ENCODE data around the gene LIPC. TPM values are rescaled to one million over a fixed set of nuclear protein-coding genes. Genes with fewer than 3 reads are reported as not detected.

The LIPC gene
- total and polyA plus RNA-seq, 8 donors, result 0.69 to 5.5 (median 1.5) TPM

DNA sequence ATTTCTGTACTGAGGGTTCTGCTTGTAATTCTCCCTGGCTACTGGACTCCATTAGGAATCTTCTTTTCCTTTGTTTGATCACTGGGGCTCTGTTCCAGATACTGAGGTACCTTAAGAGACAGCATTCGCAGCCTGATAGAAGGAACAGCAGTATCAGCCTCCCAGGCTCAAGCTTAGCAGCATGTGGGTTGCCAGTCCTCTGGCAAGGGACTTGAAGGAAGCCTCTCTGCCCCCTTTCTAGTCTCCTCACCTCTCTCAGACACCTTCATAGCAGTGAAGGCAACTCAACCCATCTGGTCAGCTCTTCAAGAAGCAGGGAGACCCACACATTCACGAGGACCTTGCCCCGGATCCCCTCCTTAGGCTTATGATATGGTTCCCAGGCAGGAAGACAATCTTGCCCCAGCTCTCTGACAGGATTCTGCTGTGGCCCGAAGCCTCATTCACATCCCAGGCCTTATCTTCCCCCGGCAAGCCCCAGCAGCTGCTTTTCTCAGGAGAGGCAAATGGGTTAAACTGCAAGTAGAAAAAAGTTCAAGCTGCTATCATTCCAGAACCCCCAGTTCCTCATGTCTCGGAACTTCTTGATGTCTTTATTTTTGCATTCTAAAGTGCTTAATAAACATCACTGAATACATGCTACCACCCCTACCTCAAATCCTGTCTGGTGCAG, 153.1 kb downstream of the LIPC start:
- intact Hi-C loops (cut with DNase I), result no loop called here
- no peaks in the 10 kb centered on the region for H3K9me3 ChIP-seq
- no peak overlapping the region for H3K4me3 ChIP-seq
- ATAC-seq, result no peak
- TF ChIP-seq, protein P1, sequence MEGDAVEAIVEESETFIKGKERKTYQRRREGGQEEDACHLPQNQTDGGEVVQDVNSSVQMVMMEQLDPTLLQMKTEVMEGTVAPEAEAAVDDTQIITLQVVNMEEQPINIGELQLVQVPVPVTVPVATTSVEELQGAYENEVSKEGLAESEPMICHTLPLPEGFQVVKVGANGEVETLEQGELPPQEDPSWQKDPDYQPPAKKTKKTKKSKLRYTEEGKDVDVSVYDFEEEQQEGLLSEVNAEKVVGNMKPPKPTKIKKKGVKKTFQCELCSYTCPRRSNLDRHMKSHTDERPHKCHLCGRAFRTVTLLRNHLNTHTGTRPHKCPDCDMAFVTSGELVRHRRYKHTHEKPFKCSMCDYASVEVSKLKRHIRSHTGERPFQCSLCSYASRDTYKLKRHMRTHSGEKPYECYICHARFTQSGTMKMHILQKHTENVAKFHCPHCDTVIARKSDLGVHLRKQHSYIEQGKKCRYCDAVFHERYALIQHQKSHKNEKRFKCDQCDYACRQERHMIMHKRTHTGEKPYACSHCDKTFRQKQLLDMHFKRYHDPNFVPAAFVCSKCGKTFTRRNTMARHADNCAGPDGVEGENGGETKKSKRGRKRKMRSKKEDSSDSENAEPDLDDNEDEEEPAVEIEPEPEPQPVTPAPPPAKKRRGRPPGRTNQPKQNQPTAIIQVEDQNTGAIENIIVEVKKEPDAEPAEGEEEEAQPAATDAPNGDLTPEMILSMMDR (IDR thresholded peaks at IDR 0.05), result no peak
- no peak for DNase-seq
- no peak overlapping the region for H3K27ac ChIP-seq
- H3K36me3 ChIP-seq, result no peaks in the 10 kb centered on the region
- no peak for FAIRE-seq
- 55 to 56% methylated on average over 6 of the region's 6 CpGs for WGBS, 2 donors
- no peaks in the 10 kb centered on the region for H3K4me1 ChIP-seq
- H3K27me3 ChIP-seq, result no peaks in the 10 kb centered on the region

DNA sequence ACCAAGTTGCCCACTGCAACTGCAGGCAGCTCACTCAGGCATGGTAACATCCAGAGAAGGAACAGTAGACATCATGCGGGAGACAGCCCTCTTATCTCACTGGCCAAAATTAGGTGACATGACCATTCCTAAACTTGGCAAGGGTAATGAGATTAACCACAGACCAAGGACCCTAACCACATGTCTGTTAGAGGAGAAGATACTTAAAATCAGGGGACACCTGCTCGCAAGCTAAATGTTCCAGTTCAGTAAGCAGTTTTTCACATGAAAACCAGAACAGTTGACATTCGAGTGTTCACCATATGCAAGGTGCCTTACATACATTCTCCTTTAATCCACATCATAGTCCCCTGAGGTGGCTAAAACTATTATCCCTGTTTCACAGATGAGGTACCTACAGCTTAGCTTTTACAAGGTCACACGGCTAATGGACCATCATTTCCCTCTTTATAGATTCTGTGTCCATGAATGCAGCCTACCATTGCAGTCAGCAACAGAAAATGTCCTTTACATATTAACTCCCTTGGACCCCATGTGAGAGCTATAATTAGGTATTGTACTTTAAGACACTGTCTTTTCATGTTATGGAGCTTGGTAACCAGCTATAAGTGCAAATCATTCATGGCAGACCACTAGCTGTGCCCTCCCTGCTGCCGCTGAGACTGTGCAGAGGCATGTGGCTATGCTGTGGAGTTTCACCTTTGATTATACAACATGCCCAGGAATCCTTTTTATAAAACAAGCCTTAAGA, 154.1 kb downstream of the LIPC start:
- H3K4me1 ChIP-seq, result no peaks in the 10 kb centered on the region
- WGBS, 2 donors, result 75 to 77% methylated on average over 5 of the region's 5 CpGs
- H3K9me3 ChIP-seq, result no peaks in the 10 kb centered on the region
- FAIRE-seq, result no peak
- H3K27me3 ChIP-seq, result no peaks in the 10 kb centered on the region
- intact Hi-C loops (cut with DNase I), result no loop called here
- DNase-seq, result no peak
- no peak overlapping the region for H3K27ac ChIP-seq
- no peak overlapping the region for H3K4me3 ChIP-seq
- ATAC-seq, result no peak
- TF ChIP-seq, protein P1 (IDR thresholded peaks at IDR 0.05), result no peak
- no peaks in the 10 kb centered on the region for H3K36me3 ChIP-seq

DNA sequence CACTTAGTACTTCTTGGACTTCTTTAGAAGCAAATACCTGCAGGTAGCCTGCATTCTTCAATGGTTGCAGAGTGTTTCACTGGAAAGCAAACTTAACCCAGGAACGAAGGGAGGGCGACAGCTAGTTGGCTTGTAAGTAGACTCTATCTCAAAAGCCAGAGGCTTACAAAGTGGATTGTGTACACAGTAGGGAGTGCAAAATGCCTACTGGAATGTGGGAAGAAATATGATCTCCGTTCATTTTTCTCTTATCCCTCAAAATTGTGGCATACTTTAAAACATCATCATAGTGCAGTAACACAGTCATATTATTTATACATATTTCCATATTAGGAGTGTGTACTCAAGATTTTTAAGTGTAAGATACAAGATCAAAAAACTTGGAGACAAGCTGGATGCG, 155.7 kb downstream of the LIPC start:
- 70 to 83% methylated on average over 4 of the region's 4 CpGs for WGBS, 2 donors
- DNase-seq, result no peak
- intact Hi-C loops (cut with DNase I), result no loop called here
- no peak overlapping the region for H3K27ac ChIP-seq
- TF ChIP-seq, protein P1 (IDR thresholded peaks at IDR 0.05), result no peak
- no peaks in the 10 kb centered on the region for H3K4me1 ChIP-seq
- no peaks in the 10 kb centered on the region for H3K36me3 ChIP-seq
- H3K27me3 ChIP-seq, result no peaks in the 10 kb centered on the region
- no peaks in the 10 kb centered on the region for H3K9me3 ChIP-seq
- H3K4me3 ChIP-seq, result no peak overlapping the region
- ATAC-seq, result no peak
- no peak for FAIRE-seq

DNA sequence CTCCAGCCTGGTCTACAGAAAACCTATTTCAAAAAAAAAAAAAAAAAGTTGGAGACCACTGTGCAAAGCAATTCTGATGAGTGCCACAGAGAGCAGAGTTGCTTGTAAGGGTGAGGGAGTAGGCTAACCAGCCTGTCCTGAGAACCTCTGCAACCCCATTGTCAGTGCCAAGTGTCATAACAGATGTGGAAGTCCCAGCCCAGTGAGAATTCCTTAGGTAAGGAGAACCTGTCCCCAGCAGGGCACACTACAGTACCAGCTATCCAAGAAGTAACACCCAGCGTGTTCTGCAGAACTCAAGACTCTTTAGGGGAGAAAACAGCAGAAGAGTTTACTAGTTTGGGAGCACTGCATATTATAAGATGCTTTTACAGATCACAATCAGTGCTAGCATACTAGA, 156.3 kb downstream of the LIPC start:
- Histone ChIP-seq H3K4me1 (no peaks in the 10 kb centered on the region), H3K27me3 (no peaks in the 10 kb centered on the region), H3K36me3 (no peaks in the 10 kb centered on the region), H3K9me3 (no peaks in the 10 kb centered on the region), H3K27ac (no peak overlapping the region), H3K4me3 (no peak overlapping the region)
- DNase-seq, result no peak
- intact Hi-C loops (cut with DNase I), result no loop called here
- 45 to 71% methylated on average over 1 of the region's 1 CpG for WGBS, 2 donors
- TF ChIP-seq, protein P1 (IDR thresholded peaks at IDR 0.05), result no peak
- peak in 2 of 4 donors; percentile 45 to 63 for ATAC-seq
- FAIRE-seq, result no peak

DNA sequence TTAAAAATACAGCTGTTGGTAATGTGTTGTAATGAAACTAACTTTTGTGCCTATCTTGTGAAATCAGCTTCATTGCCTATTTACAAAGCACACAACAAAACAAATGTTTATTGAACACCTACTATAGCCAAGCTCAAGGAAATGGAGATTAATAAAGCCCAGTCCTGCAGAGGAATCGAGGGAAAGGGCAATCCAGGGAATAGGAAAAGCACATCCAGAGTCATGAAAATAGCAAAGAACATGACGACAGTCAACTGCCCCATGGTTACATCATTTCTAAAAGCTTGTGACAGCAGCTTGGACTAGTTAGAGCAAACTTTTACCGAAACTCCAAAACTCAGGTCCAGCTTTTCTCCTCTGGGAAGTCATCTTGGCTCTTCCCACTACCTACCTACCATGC, 157.3 kb downstream of the LIPC start:
- 95% methylated on average over 3 of the region's 3 CpGs for WGBS, 2 donors
- FAIRE-seq, result no peak
- Histone ChIP-seq H3K36me3 (no peaks in the 10 kb centered on the region), H3K9me3 (no peaks in the 10 kb centered on the region), H3K4me1 (no peaks in the 10 kb centered on the region), H3K27ac (no peak overlapping the region), H3K27me3 (no peaks in the 10 kb centered on the region), H3K4me3 (no peak overlapping the region)
- DNase-seq, result no peak
- intact Hi-C loops (cut with DNase I), result no loop called here
- TF ChIP-seq, protein P1 (IDR thresholded peaks at IDR 0.05), result no peak
- ATAC-seq, result no peak

All from pancreas (tissue), 10 donors.